WTC11 (cell line): ENCODE data around the gene AMBRA1.

Source experiments
- ESRRA ChIP-seq: sonication (generic); formaldehyde crosslinking; IDR thresholded peaks from 2 replicates; pipeline ENCODE4 v1.8.1; 2022; ENCODE audit warnings: mild to moderate bottlenecking, missing genetic modification reagents, borderline replicate concordance
- ETV6 ChIP-seq: sonication (generic); formaldehyde crosslinking; IDR thresholded peaks from 2 replicates; pipeline ENCODE4 v1.8.1; 2022; ENCODE audit warnings: mild to moderate bottlenecking, missing genetic modification reagents
- MYBL2 ChIP-seq: sonication (generic); formaldehyde crosslinking; IDR thresholded peaks from 2 replicates; pipeline ENCODE4 v1.8.1; 2023; ENCODE audit warnings: mild to moderate bottlenecking, moderate library complexity, missing genetic modification reagents
- ZNF671 ChIP-seq: fragments of 250-450 bp; sonication (Bioruptor Pico); IDR thresholded peaks from 2 replicates; pipeline ENCODE4 v1.8.0; 2021; ENCODE audit warnings: mild to moderate bottlenecking
- TF ChIP-seq, protein P1 (sequence below): fragments of 200-600 bp; IDR thresholded peaks from 2 replicates; pipeline ENCODE4 v1.8.0; 2022; ENCODE audit warnings: antibody characterized with exemption
- TF ChIP-seq, protein P2 (sequence below): sonication (generic); formaldehyde crosslinking; IDR thresholded peaks from 2 replicates; pipeline ENCODE4 v1.8.1; 2023; ENCODE audit warnings: mild to moderate bottlenecking, moderate library complexity, missing genetic modification reagents
- TF ChIP-seq, protein P3 (sequence below): fragments of 250-450 bp; sonication (Bioruptor Pico); IDR thresholded peaks from 2 replicates; pipeline ENCODE4 v2.1.2; 2022; ENCODE audit warnings: mild to moderate bottlenecking, moderate library complexity
- TF ChIP-seq, protein P4 (sequence below): sonication (generic); formaldehyde crosslinking; IDR thresholded peaks from 2 replicates; pipeline ENCODE4 v1.8.0; 2022; ENCODE audit warnings: mild to moderate bottlenecking, missing genetic modification reagents

DNA sequence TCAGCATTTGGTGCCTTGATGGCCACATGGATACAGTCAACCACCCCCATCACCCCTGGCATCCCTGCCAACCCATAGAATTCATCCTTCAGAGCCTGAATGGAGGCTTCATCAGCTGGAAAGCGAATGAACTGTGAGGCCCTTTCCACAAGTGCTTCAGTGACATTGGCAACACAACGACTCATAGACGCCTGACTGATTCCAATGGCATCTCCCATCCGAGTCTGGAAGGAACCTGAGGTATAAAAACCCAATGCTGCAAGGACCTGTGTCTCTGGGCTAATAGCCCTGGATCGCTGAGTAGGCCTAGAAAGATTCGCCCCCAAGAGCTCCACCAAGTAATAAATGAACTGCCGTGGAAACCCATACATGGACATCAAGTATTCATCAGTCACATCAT lies 21.9 kb upstream of the AMBRA1 start:
- TF ChIP-seq, protein P1, sequence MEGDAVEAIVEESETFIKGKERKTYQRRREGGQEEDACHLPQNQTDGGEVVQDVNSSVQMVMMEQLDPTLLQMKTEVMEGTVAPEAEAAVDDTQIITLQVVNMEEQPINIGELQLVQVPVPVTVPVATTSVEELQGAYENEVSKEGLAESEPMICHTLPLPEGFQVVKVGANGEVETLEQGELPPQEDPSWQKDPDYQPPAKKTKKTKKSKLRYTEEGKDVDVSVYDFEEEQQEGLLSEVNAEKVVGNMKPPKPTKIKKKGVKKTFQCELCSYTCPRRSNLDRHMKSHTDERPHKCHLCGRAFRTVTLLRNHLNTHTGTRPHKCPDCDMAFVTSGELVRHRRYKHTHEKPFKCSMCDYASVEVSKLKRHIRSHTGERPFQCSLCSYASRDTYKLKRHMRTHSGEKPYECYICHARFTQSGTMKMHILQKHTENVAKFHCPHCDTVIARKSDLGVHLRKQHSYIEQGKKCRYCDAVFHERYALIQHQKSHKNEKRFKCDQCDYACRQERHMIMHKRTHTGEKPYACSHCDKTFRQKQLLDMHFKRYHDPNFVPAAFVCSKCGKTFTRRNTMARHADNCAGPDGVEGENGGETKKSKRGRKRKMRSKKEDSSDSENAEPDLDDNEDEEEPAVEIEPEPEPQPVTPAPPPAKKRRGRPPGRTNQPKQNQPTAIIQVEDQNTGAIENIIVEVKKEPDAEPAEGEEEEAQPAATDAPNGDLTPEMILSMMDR: no peak
- TF ChIP-seq ESRRA: no peak
- no peak for TF ChIP-seq ETV6 (CRISPR knock-in tag)
- TF ChIP-seq, protein P2, sequence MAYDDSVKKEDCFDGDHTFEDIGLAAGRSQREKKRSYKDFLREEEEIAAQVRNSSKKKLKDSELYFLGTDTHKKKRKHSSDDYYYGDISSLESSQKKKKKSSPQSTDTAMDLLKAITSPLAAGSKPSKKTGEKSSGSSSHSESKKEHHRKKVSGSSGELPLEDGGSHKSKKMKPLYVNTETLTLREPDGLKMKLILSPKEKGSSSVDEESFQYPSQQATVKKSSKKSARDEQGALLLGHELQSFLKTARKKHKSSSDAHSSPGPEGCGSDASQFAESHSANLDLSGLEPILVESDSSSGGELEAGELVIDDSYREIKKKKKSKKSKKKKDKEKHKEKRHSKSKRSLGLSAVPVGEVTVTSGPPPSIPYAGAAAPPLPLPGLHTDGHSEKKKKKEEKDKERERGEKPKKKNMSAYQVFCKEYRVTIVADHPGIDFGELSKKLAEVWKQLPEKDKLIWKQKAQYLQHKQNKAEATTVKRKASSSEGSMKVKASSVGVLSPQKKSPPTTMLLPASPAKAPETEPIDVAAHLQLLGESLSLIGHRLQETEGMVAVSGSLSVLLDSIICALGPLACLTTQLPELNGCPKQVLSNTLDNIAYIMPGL (CRISPR knock-in tag): no peak
- no peak for TF ChIP-seq ZNF671 (CRISPR knock-in tag)
- TF ChIP-seq, protein P3, sequence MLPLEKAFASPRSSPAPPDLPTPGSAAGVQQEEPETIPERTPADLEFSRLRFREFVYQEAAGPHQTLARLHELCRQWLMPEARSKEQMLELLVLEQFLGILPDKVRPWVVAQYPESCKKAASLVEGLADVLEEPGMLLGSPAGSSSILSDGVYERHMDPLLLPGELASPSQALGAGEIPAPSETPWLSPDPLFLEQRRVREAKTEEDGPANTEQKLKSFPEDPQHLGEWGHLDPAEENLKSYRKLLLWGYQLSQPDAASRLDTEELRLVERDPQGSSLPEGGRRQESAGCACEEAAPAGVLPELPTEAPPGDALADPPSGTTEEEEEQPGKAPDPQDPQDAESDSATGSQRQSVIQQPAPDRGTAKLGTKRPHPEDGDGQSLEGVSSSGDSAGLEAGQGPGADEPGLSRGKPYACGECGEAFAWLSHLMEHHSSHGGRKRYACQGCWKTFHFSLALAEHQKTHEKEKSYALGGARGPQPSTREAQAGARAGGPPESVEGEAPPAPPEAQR: no peak
- TF ChIP-seq MYBL2 (CRISPR knock-in tag): no peak
- TF ChIP-seq, protein P4, sequence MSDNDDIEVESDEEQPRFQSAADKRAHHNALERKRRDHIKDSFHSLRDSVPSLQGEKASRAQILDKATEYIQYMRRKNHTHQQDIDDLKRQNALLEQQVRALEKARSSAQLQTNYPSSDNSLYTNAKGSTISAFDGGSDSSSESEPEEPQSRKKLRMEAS (CRISPR knock-in tag): no peak
